Measurements from ENCODE around the gene PSMD12. TPM values are rescaled to one million over a fixed set of nuclear protein-coding genes. Genes with fewer than 3 reads are reported as not detected.
A peak's percentile ranks its signal among the peaks of the same experiment; 100 is the strongest.

PSMD12 gene
- total RNA-seq, 1 donor from 2014 or later: 21.4 TPM

DNA sequence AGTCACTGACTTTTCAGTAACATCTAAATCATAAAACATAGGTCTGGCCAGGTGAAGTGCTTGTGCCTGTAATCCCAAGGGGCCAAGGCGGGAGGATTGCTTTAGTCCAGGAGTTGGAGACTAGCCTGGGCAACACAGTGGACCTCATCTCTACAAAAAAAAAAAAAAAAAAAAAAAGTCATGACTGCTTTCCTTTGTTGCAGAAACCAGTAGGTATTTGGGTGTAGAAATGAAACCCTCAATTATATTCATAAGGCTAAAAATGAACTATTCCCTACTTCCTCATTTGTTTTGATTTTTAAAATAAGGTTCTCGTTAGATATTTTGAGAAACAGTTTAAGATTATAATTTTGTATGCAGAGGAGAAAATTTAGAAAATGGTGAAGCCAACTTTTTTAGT, 36.7 kb upstream of the PSMD12 start:
- H3K9ac ChIP-seq (ENCODE audit: low read depth in 1 of 3, low read length in 3 of 3): no peak overlapping the region
- H3K27ac ChIP-seq (ENCODE audit: low read depth, low read length): no peak overlapping the region
- H3K27me3 ChIP-seq (ENCODE audit: control insufficient read depth in 3 of 3, insufficient read depth in 3 of 3, low read length in 3 of 3): no peaks in the 10 kb centered on the region
- H3K36me3 ChIP-seq (ENCODE audit: control insufficient read depth in 3 of 3, insufficient read depth in 3 of 3, low read length in 3 of 3): no peaks in the 10 kb centered on the region
- H3K4me1 ChIP-seq (ENCODE audit: control insufficient read depth in 3 of 3, insufficient read depth in 3 of 3, low read length in 3 of 3): peaks cover 6 to 11% (median 6%) of the 10 kb centered on the region in 3 donors
- no peaks in the 10 kb centered on the region for H3K9me3 ChIP-seq (ENCODE audit: control insufficient read depth in 3 of 3, low read length in 3 of 3)
- H3K4me3 ChIP-seq (ENCODE audit: low read length in 3 of 3): no peak overlapping the region

DNA sequence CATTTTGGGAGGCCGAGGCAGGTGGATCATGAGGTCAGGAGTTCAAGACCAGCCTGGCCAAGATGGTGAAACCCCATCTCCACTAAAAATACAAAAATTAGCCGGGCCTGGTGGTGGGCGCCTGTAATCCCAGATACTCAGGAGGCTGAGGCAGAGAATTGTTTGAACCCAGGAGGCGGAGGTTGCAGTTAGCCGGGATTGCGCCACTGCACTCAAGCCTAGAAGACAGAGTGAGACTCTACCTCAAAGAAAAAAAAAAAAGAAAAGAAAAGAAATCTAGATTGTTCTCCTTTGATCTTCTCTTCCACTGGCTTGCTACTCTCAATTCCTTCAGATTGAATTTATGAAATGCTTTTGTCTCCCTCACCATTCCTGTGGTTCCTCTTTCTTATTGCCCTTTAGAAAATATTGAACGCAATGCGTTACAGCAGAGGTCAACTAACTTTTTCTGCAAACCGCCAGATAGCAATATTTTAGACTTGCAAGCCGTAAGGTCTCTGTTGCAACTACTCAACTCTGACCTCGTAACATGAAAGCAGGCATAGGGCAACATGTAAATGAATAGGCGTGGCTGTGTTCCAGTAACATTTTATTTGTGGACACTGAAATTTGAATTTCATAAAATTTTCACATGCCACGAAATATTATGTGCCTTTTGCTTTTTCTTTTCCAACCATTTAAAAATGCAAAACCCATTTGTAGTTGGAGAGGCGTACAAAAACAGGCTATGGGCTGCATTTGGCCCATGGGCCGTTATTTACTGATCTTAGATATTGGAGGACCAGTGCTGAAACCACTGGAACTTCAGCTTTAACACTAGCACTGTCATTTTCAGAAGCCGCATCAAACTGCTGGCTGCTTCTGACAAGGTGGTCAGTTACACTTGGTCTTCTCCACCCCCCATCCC, 35.5 kb upstream of the PSMD12 start:
- Histone ChIP-seq H3K9ac (ENCODE audit: low read depth in 1 of 3, low read length in 3 of 3) (no peak overlapping the region), H3K9me3 (ENCODE audit: control insufficient read depth in 3 of 3, low read length in 3 of 3) (no peaks in the 10 kb centered on the region), H3K27ac (ENCODE audit: low read depth, low read length) (peak overlapping the region; percentile 19), H3K4me3 (ENCODE audit: low read length in 3 of 3) (no peak overlapping the region), H3K36me3 (ENCODE audit: control insufficient read depth in 3 of 3, insufficient read depth in 3 of 3, low read length in 3 of 3) (no peaks in the 10 kb centered on the region), H3K27me3 (ENCODE audit: control insufficient read depth in 3 of 3, insufficient read depth in 3 of 3, low read length in 3 of 3) (no peaks in the 10 kb centered on the region), H3K4me1 (ENCODE audit: control insufficient read depth in 3 of 3, insufficient read depth in 3 of 3, low read length in 3 of 3) (peaks cover 6 to 11% (median 6%) of the 10 kb centered on the region in 3 donors)

DNA sequence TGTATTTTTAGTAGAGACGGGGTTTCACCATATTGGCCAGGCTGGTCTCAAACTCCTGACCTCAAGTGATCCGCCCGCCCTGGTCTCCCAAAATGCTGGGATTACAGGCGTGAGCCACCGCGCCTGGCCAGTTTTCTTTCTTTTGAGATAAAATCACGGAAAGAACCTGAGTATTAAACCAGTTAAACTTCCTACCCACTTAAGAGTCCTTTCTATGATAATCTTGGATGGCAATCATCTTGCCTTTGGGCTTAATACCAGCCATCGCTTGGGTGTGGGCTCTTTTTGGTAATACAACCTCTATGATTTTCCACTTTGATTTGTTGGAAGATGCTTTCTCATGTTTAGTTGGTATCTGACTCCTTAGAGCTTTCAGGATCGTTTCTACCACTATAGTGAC, 34.7 kb upstream of the PSMD12 start:
- H3K4me1 ChIP-seq (ENCODE audit: control insufficient read depth in 3 of 3, insufficient read depth in 3 of 3, low read length in 3 of 3): peaks cover 6 to 11% (median 6%) of the 10 kb centered on the region in 3 donors
- H3K27me3 ChIP-seq (ENCODE audit: control insufficient read depth in 3 of 3, insufficient read depth in 3 of 3, low read length in 3 of 3): no peaks in the 10 kb centered on the region
- H3K27ac ChIP-seq (ENCODE audit: low read depth, low read length): peak overlapping the region; percentile 19
- no peaks in the 10 kb centered on the region for H3K36me3 ChIP-seq (ENCODE audit: control insufficient read depth in 3 of 3, insufficient read depth in 3 of 3, low read length in 3 of 3)
- H3K9me3 ChIP-seq (ENCODE audit: control insufficient read depth in 3 of 3, low read length in 3 of 3): no peaks in the 10 kb centered on the region
- H3K4me3 ChIP-seq (ENCODE audit: low read length in 3 of 3): no peak overlapping the region
- no peak overlapping the region for H3K9ac ChIP-seq (ENCODE audit: low read depth in 1 of 3, low read length in 3 of 3)

DNA sequence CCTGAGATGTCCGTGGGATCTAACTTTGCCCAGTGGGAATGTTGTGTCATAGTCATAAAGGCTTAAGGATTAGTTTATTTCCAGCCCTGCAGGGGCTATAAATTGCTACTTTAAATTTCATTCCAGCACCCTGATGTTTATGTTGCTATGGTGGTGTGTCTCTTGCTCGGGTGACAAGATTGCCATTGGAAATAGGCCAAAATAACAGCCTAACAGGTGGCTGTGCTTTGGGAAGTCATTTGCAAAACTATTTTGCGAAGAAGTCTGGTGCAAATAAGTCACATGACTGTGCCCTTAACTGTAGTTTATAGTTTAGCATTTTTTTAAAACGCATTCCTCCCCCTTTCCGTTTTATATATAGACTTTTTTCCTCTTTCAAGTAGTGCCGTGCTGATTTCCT, 33.8 kb upstream of the PSMD12 start:
- peak overlapping the region; percentile 42 for H3K27ac ChIP-seq (ENCODE audit: low read depth, low read length)
- H3K4me1 ChIP-seq (ENCODE audit: control insufficient read depth in 3 of 3, insufficient read depth in 3 of 3, low read length in 3 of 3): peaks cover 6 to 11% (median 6%) of the 10 kb centered on the region in 3 donors
- peak overlapping the region in 2 of 3 donors; percentile 11 to 47 for H3K4me3 ChIP-seq (ENCODE audit: low read length in 3 of 3)

DNA sequence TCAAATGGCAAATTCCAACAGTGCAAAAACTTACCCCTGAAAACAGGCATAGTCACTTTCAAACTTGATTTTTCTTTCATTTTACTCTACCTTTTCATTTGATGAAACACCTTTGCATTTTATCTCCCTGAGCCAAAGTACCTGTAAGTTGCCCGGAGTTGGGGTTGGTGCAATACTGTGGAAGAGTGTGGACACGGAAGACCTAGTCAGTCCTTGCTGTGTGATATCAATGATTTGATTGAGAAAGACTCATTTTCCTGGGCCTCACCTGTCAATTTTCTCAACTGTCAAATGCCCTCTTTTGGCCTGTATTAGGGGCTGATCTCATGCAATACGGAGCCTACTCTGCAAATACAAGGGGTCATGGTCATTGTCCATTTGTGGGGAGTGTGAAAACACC, 33.3 kb upstream of the PSMD12 start:
- Histone ChIP-seq H3K27me3 (ENCODE audit: control insufficient read depth in 3 of 3, insufficient read depth in 3 of 3, low read length in 3 of 3) (no peaks in the 10 kb centered on the region), H3K27ac (ENCODE audit: low read depth, low read length) (peak overlapping the region; percentile 42), H3K36me3 (ENCODE audit: control insufficient read depth in 3 of 3, insufficient read depth in 3 of 3, low read length in 3 of 3) (no peaks in the 10 kb centered on the region), H3K4me3 (ENCODE audit: low read length in 3 of 3) (peak overlapping the region in 1 of 3 donors; percentile 47), H3K9me3 (ENCODE audit: control insufficient read depth in 3 of 3, low read length in 3 of 3) (no peaks in the 10 kb centered on the region), H3K9ac (ENCODE audit: low read depth in 1 of 3, low read length in 3 of 3) (no peak overlapping the region), H3K4me1 (ENCODE audit: control insufficient read depth in 3 of 3, insufficient read depth in 3 of 3, low read length in 3 of 3) (peaks cover 6 to 11% (median 6%) of the 10 kb centered on the region in 3 donors)

More for the DNA sequence above, 33.8 kb upstream of the PSMD12 start:
- no peaks in the 10 kb centered on the region for H3K27me3 ChIP-seq (ENCODE audit: control insufficient read depth in 3 of 3, insufficient read depth in 3 of 3, low read length in 3 of 3)
- no peak overlapping the region for H3K9ac ChIP-seq (ENCODE audit: low read depth in 1 of 3, low read length in 3 of 3)
- no peaks in the 10 kb centered on the region for H3K9me3 ChIP-seq (ENCODE audit: control insufficient read depth in 3 of 3, low read length in 3 of 3)
- H3K36me3 ChIP-seq (ENCODE audit: control insufficient read depth in 3 of 3, insufficient read depth in 3 of 3, low read length in 3 of 3): no peaks in the 10 kb centered on the region

DNA sequence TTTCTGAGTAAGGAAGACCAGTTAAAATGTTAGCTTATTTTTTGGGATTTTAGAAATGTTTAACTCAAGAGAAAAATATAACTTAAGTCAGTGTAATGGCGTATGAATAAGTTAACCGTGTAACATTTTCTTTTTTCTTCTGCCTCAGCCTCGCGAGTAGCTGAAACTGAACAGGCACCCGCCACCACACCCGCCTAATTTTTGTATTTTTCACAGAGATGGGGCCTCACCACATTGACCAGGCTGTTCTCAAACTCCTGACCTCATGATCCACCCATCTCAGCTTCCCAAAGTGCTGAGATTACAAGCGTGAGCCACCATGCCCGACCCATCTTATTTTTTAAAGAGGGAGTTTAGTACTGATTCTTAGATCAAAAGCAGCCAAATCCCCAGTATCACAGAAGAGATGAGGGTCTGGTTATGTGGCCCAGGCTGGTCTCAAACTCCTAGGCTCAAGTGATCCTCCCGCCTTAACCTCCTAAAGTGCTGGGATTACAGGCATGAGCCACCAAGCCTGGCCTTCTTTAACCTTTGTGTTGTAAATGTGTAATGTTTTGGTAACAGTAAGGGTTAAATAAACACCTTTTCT, 27.5 kb upstream of the PSMD12 start:
- Histone ChIP-seq H3K36me3 (ENCODE audit: control insufficient read depth in 3 of 3, insufficient read depth in 3 of 3, low read length in 3 of 3) (no peaks in the 10 kb centered on the region), H3K4me3 (ENCODE audit: low read length in 3 of 3) (no peak overlapping the region), H3K4me1 (ENCODE audit: control insufficient read depth in 3 of 3, insufficient read depth in 3 of 3, low read length in 3 of 3) (peaks cover 4 to 13% (median 9%) of the 10 kb centered on the region in 3 donors), H3K27ac (ENCODE audit: low read depth, low read length) (no peak overlapping the region), H3K9ac (ENCODE audit: low read depth in 1 of 3, low read length in 3 of 3) (no peak overlapping the region), H3K9me3 (ENCODE audit: control insufficient read depth in 3 of 3, low read length in 3 of 3) (no peaks in the 10 kb centered on the region), H3K27me3 (ENCODE audit: control insufficient read depth in 3 of 3, insufficient read depth in 3 of 3, low read length in 3 of 3) (no peaks in the 10 kb centered on the region)

DNA sequence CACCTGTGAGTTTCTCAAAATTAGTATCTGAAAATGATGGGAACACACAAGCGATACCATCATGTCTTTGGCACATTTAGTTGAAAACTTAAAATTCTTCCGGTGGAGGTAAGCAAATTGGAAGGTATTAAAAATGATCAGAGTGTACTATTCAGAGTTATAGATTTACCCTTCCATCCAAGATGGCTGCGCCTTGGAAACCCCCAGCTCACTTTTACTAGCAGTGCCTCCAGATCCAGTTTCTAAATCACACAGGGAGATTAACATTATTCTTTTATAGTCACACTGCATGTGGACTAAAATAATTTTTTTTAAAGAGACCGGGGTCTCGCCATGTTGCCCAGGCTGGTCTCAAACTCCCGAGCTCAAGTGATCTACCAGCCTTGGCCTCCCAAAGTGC, 25.7 kb upstream of the PSMD12 start:
- H3K9ac ChIP-seq (ENCODE audit: low read depth in 1 of 3, low read length in 3 of 3): no peak overlapping the region
- H3K36me3 ChIP-seq (ENCODE audit: control insufficient read depth in 3 of 3, insufficient read depth in 3 of 3, low read length in 3 of 3): no peaks in the 10 kb centered on the region
- H3K27me3 ChIP-seq (ENCODE audit: control insufficient read depth in 3 of 3, insufficient read depth in 3 of 3, low read length in 3 of 3): no peaks in the 10 kb centered on the region
- no peaks in the 10 kb centered on the region for H3K9me3 ChIP-seq (ENCODE audit: control insufficient read depth in 3 of 3, low read length in 3 of 3)
- H3K4me1 ChIP-seq (ENCODE audit: control insufficient read depth in 3 of 3, insufficient read depth in 3 of 3, low read length in 3 of 3): peaks cover 4 to 15% (median 9%) of the 10 kb centered on the region in 3 donors
- H3K4me3 ChIP-seq (ENCODE audit: low read length in 3 of 3): no peak overlapping the region
- H3K27ac ChIP-seq (ENCODE audit: low read depth, low read length): no peak overlapping the region

DNA sequence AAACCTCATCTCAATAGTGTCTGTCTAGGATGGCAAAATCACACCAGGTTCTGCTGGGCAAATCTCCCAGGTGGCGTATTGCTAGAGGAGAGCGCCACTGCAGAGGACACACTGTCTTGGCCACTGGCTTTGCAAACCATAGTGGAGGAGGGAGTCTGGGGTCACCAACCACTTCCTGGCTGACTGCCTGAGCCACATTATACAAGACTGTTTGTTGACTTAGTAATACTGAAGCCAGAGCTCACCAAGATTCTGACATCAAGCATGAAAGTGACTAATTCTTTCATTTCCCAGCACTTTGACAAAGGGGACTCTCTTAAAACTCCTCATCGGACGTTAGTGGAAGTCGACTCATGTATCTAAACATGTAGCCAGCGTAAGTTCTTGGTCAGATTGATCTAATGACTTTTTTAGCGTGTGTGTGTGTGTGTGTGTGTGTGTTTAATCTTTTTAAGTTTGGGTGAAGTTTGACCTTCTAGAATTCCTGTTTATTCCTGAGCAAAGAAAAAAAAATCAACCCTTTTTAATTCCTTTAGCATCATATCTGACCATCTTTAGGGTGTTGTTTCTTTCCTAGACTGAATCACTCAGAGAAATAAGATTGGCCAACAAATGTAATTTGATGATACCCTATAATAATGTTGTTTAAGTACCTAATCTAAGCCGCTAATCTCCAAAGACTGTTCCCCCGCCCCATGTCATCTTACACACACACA, 24.4 kb upstream of the PSMD12 start:
- Histone ChIP-seq H3K36me3 (ENCODE audit: control insufficient read depth in 3 of 3, insufficient read depth in 3 of 3, low read length in 3 of 3) (no peaks in the 10 kb centered on the region), H3K27ac (ENCODE audit: low read depth, low read length) (peak overlapping the region; percentile 31), H3K4me1 (ENCODE audit: control insufficient read depth in 3 of 3, insufficient read depth in 3 of 3, low read length in 3 of 3) (peaks cover 4 to 15% (median 9%) of the 10 kb centered on the region in 3 donors), H3K9ac (ENCODE audit: low read depth in 1 of 3, low read length in 3 of 3) (no peak overlapping the region), H3K4me3 (ENCODE audit: low read length in 3 of 3) (no peak overlapping the region), H3K9me3 (ENCODE audit: control insufficient read depth in 3 of 3, low read length in 3 of 3) (no peaks in the 10 kb centered on the region), H3K27me3 (ENCODE audit: control insufficient read depth in 3 of 3, insufficient read depth in 3 of 3, low read length in 3 of 3) (no peaks in the 10 kb centered on the region)

DNA sequence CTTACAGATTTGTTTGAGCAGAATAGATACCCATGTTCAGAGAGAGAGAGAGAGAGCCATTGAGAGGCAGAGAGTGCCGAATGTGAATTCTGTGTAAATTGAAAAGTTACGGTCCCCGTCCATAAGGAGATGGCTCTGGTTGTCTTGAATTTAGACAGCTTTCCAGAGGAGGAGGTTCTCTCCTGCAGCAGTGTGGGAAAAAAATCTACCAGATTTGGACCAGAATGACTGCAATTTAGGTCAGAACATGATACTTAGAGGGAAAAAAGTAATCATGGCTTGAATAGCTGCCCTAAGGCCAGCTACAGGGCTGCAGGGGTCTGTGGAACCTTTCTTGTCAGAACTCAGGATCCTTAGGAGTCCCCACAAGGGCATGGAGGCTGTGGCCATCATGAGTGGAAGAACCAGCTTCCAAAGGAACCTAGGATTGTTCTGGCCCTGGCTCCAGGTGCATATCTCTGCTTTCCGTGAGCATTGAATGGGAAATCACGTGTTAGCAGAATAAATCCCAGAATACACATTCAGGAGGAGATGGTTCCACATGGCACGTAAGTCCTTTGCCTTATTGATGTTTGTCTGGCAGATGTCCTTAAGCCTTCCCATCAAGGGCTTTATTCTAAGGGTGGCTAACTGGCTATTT, 23.7 kb upstream of the PSMD12 start:
- Histone ChIP-seq H3K4me1 (ENCODE audit: control insufficient read depth in 3 of 3, insufficient read depth in 3 of 3, low read length in 3 of 3) (peaks cover 4 to 15% (median 9%) of the 10 kb centered on the region in 3 donors), H3K9ac (ENCODE audit: low read depth in 1 of 3, low read length in 3 of 3) (no peak overlapping the region)

More for the DNA sequence above, 23.7 kb upstream of the PSMD12 start:
- no peaks in the 10 kb centered on the region for H3K36me3 ChIP-seq (ENCODE audit: control insufficient read depth in 3 of 3, insufficient read depth in 3 of 3, low read length in 3 of 3)
- peak overlapping the region; percentile 31 for H3K27ac ChIP-seq (ENCODE audit: low read depth, low read length)
- H3K9me3 ChIP-seq (ENCODE audit: control insufficient read depth in 3 of 3, low read length in 3 of 3): peaks cover 0 to under 1% (median 0%) of the 10 kb centered on the region in 3 donors
- no peak overlapping the region for H3K4me3 ChIP-seq (ENCODE audit: low read length in 3 of 3)
- H3K27me3 ChIP-seq (ENCODE audit: control insufficient read depth in 3 of 3, insufficient read depth in 3 of 3, low read length in 3 of 3): no peaks in the 10 kb centered on the region
